ENCODE measurements around the gene DTD1. TPM values are rescaled to one million over a fixed set of nuclear protein-coding genes. Genes with fewer than 3 reads are reported as not detected.

The DTD1 gene
- total RNA-seq, 4 donors from 2014 or later = 27.3 to 54.0 (median 35.2) TPM

DNA sequence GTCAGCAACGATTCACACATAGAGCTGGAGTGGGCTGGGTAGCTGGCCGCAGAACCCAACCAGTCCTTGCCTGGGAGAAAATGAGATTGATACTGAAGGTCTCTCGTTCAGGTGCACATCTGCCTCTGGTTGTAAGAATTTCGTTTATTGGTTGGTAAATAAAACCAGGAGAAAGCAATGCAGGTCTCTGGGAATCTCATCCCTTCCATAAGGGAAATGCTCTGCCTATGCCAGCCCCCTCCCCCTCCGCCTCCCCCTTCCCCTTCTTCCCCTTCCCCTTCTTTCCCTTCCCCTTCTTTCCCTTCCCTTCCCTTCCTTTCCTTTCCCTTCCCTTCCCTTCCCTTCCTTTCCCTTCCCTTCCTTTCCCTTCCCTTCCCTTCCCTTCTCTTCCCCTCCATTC, 107.3 kb downstream of the DTD1 start:
- no peak overlapping the region for H3K4me3 ChIP-seq
- no peak overlapping the region for H3K27ac ChIP-seq
- no peak for DNase-seq
- peaks cover 0 to 6% (median 0%) of the 10 kb centered on the region in 3 donors for H3K4me1 ChIP-seq
- peaks cover 0 to 6% (median 0%) of the 10 kb centered on the region in 3 donors for H3K36me3 ChIP-seq
- WGBS, 2 donors = 71 to 86% methylated on average over 4 of the region's 5 CpGs
- no peaks in the 10 kb centered on the region for H3K27me3 ChIP-seq
- intact Hi-C loops (cut with DNase I) = no loop called here
- TF ChIP-seq CTCF (IDR thresholded peaks at IDR 0.05) (no peak), POLR2A (IDR thresholded peaks at IDR 0.05) (no peak)
- H3K9me3 ChIP-seq = no peaks in the 10 kb centered on the region

DNA sequence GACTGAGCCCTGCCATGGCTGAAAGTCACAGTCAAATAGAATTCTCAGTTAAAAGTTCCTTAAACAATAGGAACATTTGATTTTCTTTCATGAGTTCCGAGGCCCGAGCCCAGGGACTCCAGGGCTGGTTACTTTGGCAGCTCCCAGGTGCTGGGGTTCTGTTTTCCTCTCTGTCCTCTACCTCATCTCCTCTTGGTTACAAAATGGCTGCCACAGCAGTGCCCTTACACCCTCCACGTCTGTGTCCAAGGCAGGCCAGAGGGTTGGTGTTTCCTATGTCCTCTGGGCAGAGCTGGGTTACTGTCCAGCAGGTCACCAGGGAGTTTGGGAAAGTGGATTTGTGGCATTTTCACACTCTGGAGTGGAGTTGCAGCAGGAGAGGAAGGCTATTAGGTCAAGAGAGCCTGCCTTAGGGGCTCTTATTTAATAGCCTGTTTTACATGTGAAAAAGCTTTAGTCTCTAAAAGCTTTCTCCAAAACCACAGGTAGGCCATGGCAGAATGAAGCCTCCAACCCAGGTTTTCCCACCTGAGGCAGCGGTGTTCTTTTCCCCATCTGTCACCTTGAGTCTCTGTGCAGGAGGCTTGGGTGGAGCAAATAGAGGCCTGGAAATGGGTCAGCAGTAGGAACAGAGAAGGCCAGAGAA, 111.0 kb downstream of the DTD1 start:
- Histone ChIP-seq H3K9me3 (no peaks in the 10 kb centered on the region), H3K4me1 (peaks cover 0 to 10% (median 0%) of the 10 kb centered on the region in 3 donors), H3K4me3 (no peak overlapping the region), H3K36me3 (peaks cover 0 to 6% (median 0%) of the 10 kb centered on the region in 3 donors), H3K27ac (no peak overlapping the region), H3K27me3 (no peaks in the 10 kb centered on the region)
- TF ChIP-seq CTCF (IDR thresholded peaks at IDR 0.05) (no peak), POLR2A (IDR thresholded peaks at IDR 0.05) (no peak)
- WGBS, 2 donors = 93% methylated on average over 3 to 4 of the region's 4 CpGs
- no peak for DNase-seq
- intact Hi-C loops (cut with DNase I) = no loop called here

DNA sequence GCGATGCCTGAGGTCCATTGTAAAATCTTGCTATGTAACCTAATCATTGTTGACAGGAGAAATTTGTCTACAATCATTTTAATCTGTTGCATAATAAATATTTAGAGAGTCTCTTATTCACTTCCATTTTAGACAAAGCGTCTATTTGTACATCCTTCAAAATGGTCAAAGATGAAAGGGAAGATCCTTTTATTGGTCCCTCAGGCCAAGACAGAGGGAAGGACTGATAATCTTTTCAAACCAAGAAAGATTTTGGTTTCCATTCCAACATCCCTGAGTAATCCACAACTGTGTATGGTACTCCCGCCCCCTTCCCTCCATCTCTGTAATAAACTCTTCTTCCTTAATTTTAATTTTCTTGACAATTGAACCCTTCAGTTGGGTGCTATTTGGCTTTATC, 114.1 kb downstream of the DTD1 start:
- 77 to 81% methylated on average over 3 of the region's 3 CpGs for WGBS, 2 donors
- intact Hi-C loops (cut with DNase I) = no loop called here
- no peaks in the 10 kb centered on the region for H3K9me3 ChIP-seq
- no peaks in the 10 kb centered on the region for H3K27me3 ChIP-seq
- H3K36me3 ChIP-seq = peaks cover 0 to 6% (median 0%) of the 10 kb centered on the region in 3 donors
- H3K27ac ChIP-seq = no peak overlapping the region
- no peak overlapping the region for H3K4me3 ChIP-seq
- peaks cover 0 to 10% (median 0%) of the 10 kb centered on the region in 3 donors for H3K4me1 ChIP-seq
- TF ChIP-seq CTCF (IDR thresholded peaks at IDR 0.05) = no peak
- no peak for TF ChIP-seq POLR2A (IDR thresholded peaks at IDR 0.05)
- DNase-seq = no peak

- H3K9me3 ChIP-seq = no peaks in the 10 kb centered on the region
- H3K27ac ChIP-seq = no peak overlapping the region
- no peaks in the 10 kb centered on the region for H3K27me3 ChIP-seq
- peaks cover 0 to 6% (median 0%) of the 10 kb centered on the region in 3 donors for H3K36me3 ChIP-seq
- peaks cover 0 to 10% (median 0%) of the 10 kb centered on the region in 3 donors for H3K4me1 ChIP-seq
- WGBS, 2 donors = 32 to 48% methylated on average over 3 of the region's 3 CpGs
- TF ChIP-seq POLR2A (IDR thresholded peaks at IDR 0.05) (no peak), CTCF (IDR thresholded peaks at IDR 0.05) (no peak)
- intact Hi-C loops (cut with DNase I) = no loop called here
- no peak for DNase-seq
- H3K4me3 ChIP-seq = no peak overlapping the region
Observed at GRCh38 chr20:18702736-18703135, 114.9 kb downstream of the DTD1 start.

DNA sequence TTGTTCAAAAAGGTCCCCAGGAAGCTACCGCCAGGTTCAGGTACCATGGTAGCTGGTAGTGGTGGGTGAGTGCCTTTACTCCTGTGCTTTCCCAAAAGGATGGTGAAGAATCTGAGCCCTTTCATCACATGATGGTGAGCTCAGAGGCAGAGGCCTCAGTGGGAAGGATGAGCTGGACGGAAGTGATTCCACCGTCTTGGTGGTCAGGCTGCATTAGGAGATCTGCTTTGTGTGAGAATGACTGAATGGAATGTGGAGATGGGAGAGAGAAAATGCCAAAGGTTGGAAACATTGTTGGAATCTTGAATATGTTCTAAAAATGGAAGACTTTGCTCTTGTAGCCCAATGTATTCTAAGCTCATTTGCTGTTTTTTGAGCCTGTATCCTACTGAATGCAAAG, 117.6 kb downstream of the DTD1 start:
- H3K27ac ChIP-seq = no peak overlapping the region
- H3K36me3 ChIP-seq = no peaks in the 10 kb centered on the region
- DNase-seq = no peak
- intact Hi-C loops (cut with DNase I) = no loop called here
- H3K27me3 ChIP-seq = no peaks in the 10 kb centered on the region
- TF ChIP-seq POLR2A (IDR thresholded peaks at IDR 0.05) (no peak), CTCF (IDR thresholded peaks at IDR 0.05) (no peak)
- H3K4me1 ChIP-seq = peaks cover 0 to 10% (median 0%) of the 10 kb centered on the region in 3 donors
- WGBS, 2 donors = 65 to 82% methylated on average over 3 of the region's 3 CpGs
- H3K9me3 ChIP-seq = no peaks in the 10 kb centered on the region
- no peak overlapping the region for H3K4me3 ChIP-seq

All from esophagus squamous epithelium (tissue), 5 donors.